Motor neuron (in vitro differentiated cells): ENCODE data around the gene EHD1. TPM values are rescaled to one million over a fixed set of nuclear protein-coding genes. Genes with fewer than 3 reads are reported as not detected.

Source experiments
- ATAC-seq, 8 experiments: fragments of 200-7000 bp; cut with Tn5 transposase; replicated peaks in 6 of 8; 2 replicates each; pipeline ENCODE4 v1.8.0; 2021; ENCODE audit warnings: mild to moderate bottlenecking in 8 of 8, moderate library complexity in 8 of 8
- H3K27ac ChIP-seq, 2 donors: fragments of 250-450 bp; sonication (Bioruptor Pico); 2 replicates each; pipeline ENCODE4 v1.9.0; 2021; ENCODE audit warnings: antibody characterized with exemption in 2 of 2, mild to moderate bottlenecking in 2 of 2, moderate library complexity in 1 of 2
- H3K4me1 ChIP-seq, 2 donors: fragments of 250-450 bp; sonication (Bioruptor Pico); replicated peaks in 1 of 2; 2 replicates each; pipeline ENCODE4 v1.6.1; 2021; ENCODE audit warnings: antibody characterized with exemption in 2 of 2, mild to moderate bottlenecking in 2 of 2, moderate library complexity in 1 of 2
- H3K4me3 ChIP-seq, 5 donors: fragments of 250-450 bp; sonication (Bioruptor Pico); 2 replicates each; pipeline ENCODE4 v1.9.0; 2021; ENCODE audit warnings: antibody characterized with exemption in 5 of 5, mild to moderate bottlenecking in 5 of 5, moderate library complexity in 4 of 5
- WGBS, 10 experiments: fragments of 450-650 bp; shearing (Covaris generic); methylation state at CpG; one replicate each; pipeline ENCODE4 v1.0.0; 2022; 5-methylcytosine and 5-hydroxymethylcytosine counted together
- in situ Hi-C, 9 experiments: fragments of 400-800 bp; cut with MboI; loops; one replicate each; pipeline ENCODE4 v1.15.0; 2021; ENCODE audit warnings: low sequenced_read_pairs in 9 of 9, low pct_unique_long_range_greater_than_20kb in 2 of 9; ENCODE audit not compliant: unreplicated experiment in 9 of 9
- total RNA-seq, 8 experiments: library from RNA; unstranded; fragments of 300-600 nt; gene quantifications; 2 replicates each; pipeline versions ENCODE4 v1.2.3 to v1.2.4, GENCODE V29; 2022

EHD1 gene
- total RNA-seq, 8 experiments from 2014 or later: 20.2 to 37.2 (median 30.6) TPM

DNA sequence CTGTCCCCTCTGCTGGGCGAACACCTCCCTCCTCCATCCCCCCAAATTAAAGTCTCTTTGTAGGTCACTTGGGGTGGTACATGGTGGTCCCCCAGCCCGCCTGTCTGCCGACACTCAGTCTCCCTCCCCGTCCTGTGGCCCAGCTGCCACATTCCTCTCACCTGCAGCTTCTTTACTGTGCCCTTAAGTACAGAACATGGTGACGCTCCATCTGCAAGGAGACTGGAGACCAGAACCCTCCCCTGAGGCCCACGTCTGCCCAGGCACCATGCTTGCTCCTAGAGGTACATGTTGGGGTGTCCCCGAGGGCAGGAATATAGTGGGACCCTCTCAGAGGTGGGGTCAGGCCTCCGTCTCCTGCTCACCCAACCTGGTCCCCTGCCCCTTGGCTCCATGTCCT lies 5.6 kb upstream of the EHD1 start:
- peaks cover 40 to 51% of the 10 kb centered on the region in 2 donors for H3K4me1 ChIP-seq
- H3K27ac ChIP-seq: no peak overlapping the region
- no peak for ATAC-seq
- in situ Hi-C loops: no loop called here
- no peak overlapping the region for H3K4me3 ChIP-seq
- 90 to 100% (median 93%) methylated on average over 1 to 3 of the region's 8 CpGs; no CpG with 5 or more reads in 7 of the 10 experiments for WGBS, 10 experiments

DNA sequence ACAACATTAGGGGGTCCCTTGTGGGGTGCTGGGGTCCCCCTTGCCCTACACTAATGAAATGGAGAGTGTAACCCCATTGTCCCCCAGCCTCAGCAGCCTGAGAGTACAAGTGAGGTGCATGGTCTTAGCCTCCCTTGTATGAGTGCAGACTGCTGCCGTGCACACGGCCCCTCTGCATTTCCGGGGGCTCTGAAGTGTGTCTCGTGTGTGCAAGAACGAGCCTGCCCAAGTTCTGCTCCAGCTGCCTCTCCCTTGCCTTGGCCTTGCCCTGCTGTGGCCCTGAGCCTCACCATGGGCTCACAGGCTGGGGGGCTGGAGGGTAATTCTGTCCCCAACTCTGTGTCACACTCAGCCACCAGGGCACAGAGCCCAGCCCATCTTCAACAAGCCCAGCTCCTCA lies 5.2 kb upstream of the EHD1 start:
- in situ Hi-C loops: no loop called here
- ATAC-seq: no peak
- WGBS, 10 experiments: 81 to 90% methylated on average over 2 to 3 of the region's 5 CpGs; no CpG with 5 or more reads in 8 of the 10 experiments

DNA sequence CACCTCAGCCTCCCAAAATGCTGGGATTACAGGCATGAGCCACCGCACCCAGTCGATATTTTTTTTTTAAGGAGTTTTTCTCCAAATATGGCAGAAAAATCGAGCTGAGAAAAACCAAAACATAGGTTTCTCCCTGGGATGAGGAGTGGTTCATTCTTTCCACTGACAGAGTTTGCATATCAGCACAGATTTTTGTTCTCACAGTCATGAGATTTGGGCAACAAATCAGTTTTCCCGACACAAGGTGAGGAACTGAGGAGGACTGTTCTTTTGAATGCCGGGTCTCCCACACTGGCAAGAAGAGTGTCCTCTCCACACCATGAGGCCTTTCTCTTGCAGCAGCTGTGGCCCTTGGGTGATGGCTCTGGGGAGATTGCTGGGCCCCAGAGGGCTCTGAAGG lies 3.8 kb upstream of the EHD1 start:
- Histone ChIP-seq H3K4me3 (no peak overlapping the region), H3K4me1 (peaks cover 28 to 34% of the 10 kb centered on the region in 2 donors), H3K27ac (no peak overlapping the region)
- in situ Hi-C loops: no loop called here
- ATAC-seq: no peak
- 51 to 90% (median 67%) methylated on average over 1 to 5 of the region's 5 CpGs; no CpG with 5 or more reads in 6 of the 10 experiments for WGBS, 10 experiments

More for the DNA sequence above, 5.2 kb upstream of the EHD1 start:
- Histone ChIP-seq H3K4me3 (no peak overlapping the region), H3K4me1 (peaks cover 37 to 47% of the 10 kb centered on the region in 2 donors), H3K27ac (no peak overlapping the region)

DNA sequence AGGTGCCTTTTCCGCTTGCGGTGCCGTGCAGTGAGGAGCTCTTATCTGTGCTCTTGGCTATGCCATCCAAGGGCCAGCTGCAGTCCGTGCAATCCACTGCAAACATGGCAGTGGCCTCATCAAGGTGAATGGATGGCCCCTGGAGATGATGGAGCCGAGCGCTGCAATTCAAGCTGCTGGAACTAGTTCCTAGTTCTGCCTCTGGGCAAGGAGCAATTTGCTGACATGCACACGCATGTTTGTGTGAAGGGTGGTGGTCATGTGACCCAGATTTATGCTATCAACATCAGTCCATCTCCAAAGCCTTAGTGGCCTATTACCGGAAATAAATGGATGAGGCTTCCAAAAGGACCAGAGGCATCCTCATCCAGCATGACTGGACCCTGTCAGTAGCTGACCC lies 3.1 kb upstream of the EHD1 start:
- peak overlapping the region; percentile 68 to 76 for H3K27ac ChIP-seq
- ATAC-seq: peak in 4 of 8 experiments; percentile 0 to 17 (median 1)
- 71 to 100% (median 80%) methylated on average over 1 to 7 of the region's 8 CpGs; no CpG with 5 or more reads in 3 of the 10 experiments for WGBS, 10 experiments
- in situ Hi-C loops: no loop called here
- H3K4me3 ChIP-seq: no peak overlapping the region
- peaks cover 33 to 39% of the 10 kb centered on the region in 2 donors for H3K4me1 ChIP-seq

DNA sequence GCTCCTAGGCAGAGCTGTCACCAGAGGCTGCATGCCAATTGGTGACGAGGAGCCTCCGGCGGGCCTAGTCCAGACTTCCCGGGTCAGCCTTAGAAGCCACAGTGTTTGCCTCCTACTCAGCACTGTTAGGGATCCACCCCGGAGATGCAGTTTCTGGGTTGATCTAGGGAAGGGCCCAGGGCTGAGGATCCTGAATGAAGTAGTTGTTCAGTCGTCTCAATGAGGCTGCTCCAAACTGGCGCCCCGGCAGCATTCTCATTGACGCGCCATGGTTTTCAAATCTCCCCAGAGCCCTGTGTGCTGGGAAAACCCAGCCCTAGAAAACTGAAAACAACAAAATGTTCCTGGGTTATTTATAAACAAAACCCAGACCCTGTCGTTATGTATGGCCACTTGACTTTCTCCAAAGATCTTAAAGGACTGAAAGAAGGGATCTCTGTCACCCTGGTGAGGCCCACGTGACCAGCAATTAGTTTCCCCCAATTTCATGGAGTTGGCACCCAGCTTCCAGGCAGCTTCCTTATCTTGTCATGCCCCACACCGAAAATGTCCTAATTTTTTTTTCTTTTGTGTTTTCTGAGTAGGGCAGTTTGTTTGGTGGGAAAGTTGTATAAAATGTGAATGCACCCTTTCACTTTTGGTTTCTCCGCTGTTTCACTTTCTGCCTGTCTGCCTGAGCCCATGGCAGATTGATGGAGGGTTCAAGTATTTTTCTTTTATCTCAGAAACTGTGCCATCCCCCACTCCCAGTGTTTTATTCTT lies 2.0 kb upstream of the EHD1 start:
- H3K4me1 ChIP-seq: peaks cover 43 to 46% of the 10 kb centered on the region in 2 donors
- WGBS, 10 experiments: 56 to 93% (median 77%) methylated on average over 2 to 8 of the region's 14 CpGs
- H3K4me3 ChIP-seq: no peak overlapping the region
- peak overlapping the region in 1 of 2 donors; percentile 76 for H3K27ac ChIP-seq
- ATAC-seq: no peak
- in situ Hi-C loops: no loop called here

DNA sequence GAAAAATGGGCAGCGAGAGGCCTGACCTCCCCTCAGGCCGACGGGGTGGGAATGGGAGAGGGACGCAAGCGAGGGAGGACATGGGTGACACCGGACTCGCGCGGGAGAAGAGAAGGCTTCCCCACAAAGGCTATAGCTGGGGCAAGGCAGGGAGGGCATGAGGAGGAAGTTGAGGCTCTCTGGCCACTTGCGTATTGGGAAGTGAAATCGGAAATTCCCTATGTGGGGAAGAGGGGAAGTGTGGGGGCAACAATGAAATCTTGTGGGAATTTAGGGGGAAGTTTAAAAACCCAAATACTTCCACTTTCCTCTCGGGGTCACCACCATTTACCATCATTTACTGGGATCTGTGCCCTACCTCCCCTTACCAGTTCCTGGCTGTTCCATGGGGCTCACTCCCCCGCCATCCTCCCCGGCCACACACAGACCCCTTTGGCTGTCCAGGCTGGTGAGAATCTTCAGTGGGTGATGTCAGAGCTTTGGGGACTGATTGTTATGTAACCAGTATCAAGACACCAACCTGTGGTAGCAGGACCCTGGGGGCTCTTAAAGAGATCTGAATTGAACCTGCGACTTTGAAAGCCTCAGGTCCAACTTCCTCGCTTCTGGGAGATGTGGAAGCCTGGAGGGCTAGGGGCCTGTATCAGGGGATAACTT lies 951 bp upstream of the EHD1 start:
- H3K4me1 ChIP-seq: peaks cover 43 to 46% of the 10 kb centered on the region in 2 donors
- WGBS, 10 experiments: 0 to 100% (median 16%) methylated on average over 1 to 5 of the region's 16 CpGs; no CpG with 5 or more reads in 5 of the 10 experiments
- ATAC-seq: no peak
- in situ Hi-C loops: no loop called here
- peak overlapping the region; percentile 91 to 96 for H3K27ac ChIP-seq
- peak overlapping the region; percentile 70 to 98 (median 79) for H3K4me3 ChIP-seq

DNA sequence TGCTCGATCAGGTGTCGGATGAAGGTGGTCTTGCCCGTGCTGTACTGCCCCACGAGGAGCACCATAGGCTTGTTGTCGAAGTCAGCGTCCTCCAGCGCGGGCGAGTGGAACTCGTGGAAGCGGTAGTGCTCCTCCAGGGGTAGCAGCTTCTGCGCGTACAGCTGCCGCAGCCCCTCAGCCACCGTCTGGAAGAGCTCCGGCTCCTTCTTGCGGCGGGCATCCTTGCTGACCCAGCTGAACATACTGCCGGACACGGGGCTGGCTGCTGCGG lies 263 bp downstream of the EHD1 start:
- no peak for ATAC-seq

DNA sequence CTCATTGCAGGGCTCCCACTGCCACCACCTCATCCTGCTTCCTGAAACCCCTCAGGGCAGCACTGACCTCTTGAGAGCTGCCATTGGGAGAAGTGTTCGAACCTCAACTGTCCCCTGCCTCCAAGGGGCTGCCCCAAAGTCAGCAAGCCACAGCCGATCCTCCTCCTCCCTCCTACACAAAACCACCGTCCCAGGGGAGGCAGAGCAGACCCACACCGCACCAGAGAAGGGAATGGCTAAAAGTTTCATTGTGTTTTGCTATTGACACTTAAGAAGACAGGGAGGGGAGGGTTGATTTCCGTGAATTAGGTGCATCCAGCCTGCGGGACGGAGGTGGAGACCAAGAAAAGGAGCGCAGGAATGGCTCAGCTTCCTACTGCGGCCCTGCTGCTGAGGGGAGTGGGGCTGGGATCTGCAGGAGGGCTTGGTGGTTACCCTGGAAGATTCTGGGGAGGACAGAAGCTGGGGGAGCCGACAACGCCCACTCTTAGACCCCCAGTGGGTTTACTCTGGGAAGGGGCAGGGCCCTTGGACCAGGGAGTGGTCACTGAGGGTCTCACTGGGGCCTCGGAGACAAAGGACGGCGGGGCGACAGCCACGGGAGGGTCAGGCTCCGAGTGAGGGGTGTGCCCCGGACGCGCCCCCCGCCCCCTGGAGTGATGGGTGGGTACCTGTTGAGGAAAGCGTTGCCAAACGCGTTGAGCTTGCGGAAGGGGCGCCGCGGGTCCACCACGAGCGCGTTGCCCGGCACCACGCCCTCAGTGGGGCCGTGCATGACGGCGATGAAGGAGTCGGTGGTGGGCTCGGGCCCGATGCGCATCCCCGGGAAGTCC lies 815 bp downstream of the EHD1 start:
- peak in 3 of 8 experiments; percentile 1 to 13 (median 6) for ATAC-seq
- H3K4me1 ChIP-seq: peaks cover 43 to 46% of the 10 kb centered on the region in 2 donors
- peak overlapping the region; percentile 72 to 98 (median 85) for H3K4me3 ChIP-seq
- peak overlapping the region; percentile 57 to 85 for H3K27ac ChIP-seq
- in situ Hi-C loops: no loop called here
- WGBS, 10 experiments: 0% methylated on average over 1 to 11 of the region's 41 CpGs; no CpG with 5 or more reads in 3 of the 10 experiments

More for the DNA sequence above, 263 bp downstream of the EHD1 start:
- in situ Hi-C loops: no loop called here
- 0% methylated on average over 1 of the region's 21 CpGs; no CpG with 5 or more reads in 9 of the 10 experiments for WGBS, 10 experiments
- peak overlapping the region; percentile 72 to 98 (median 85) for H3K4me3 ChIP-seq
- H3K27ac ChIP-seq: peak overlapping the region; percentile 57 to 85
- peaks cover 43 to 46% of the 10 kb centered on the region in 2 donors for H3K4me1 ChIP-seq

DNA sequence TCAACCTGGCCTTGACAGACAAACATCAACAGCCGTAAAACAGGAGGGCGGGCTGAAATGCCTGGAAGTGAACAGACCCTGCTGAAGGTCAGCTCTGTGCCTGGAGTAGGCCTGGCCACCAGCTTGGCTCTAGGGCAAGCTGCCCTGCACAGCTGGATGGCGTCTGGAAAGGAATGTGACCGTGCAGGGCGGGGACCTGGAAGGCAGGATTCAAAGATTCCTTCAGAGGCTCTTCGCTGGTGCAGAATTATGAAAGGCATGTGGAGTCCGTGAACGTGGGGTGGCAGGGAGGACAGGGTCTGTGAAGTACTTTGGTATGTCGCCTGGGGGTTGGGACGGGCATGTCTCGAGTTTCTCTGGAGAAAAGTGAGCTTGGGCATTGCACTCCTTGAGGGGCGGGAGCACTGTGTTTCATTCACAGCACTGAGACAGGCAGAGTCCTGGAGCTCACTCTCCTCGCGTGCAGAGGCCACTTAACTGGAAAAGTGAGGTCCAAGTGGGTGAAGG lies 1.5 kb downstream of the EHD1 start:
- Histone ChIP-seq H3K27ac (no peak overlapping the region), H3K4me1 (peaks cover 44 to 45% of the 10 kb centered on the region in 2 donors), H3K4me3 (peak overlapping the region; percentile 72 to 98 (median 85))
- 0 to 20% (median 5%) methylated on average over 2 to 4 of the region's 14 CpGs; no CpG with 5 or more reads in 6 of the 10 experiments for WGBS, 10 experiments
- in situ Hi-C loops: no loop called here
- ATAC-seq: peak in 2 of 8 experiments; percentile 4 to 10

DNA sequence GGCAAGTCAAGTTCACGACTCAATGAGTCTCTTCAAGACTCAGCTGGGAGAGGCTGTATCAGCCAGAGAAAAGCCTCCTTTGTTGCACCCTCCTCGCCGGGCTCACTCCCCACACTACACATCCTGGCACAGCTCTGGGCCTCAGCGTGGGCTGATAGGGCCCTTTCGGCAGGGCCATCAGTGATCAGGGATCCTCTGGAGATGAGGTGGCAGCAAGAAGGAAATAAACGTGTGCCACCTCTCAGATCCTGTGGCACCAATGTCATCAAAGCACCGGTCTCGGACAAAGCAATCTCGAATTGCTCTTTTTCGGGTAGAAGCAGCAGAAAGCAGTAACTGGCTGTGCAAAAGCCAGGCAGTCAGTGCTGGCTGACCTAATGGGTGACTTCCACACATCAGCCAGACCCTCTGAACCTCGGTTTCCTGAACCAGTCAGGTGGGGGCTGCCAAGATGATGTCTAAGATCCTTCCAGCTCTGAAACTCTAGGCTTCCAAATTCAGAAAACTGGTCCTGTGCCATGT lies 2.1 kb downstream of the EHD1 start:
- ATAC-seq: no peak
- Histone ChIP-seq H3K27ac (no peak overlapping the region), H3K4me1 (peaks cover 44 to 45% of the 10 kb centered on the region in 2 donors), H3K4me3 (peak overlapping the region; percentile 72 to 98 (median 85))
- in situ Hi-C loops: no loop called here
- WGBS, 10 experiments: 0 to 88% (median 50%) methylated on average over 1 to 3 of the region's 11 CpGs; no CpG with 5 or more reads in 5 of the 10 experiments

DNA sequence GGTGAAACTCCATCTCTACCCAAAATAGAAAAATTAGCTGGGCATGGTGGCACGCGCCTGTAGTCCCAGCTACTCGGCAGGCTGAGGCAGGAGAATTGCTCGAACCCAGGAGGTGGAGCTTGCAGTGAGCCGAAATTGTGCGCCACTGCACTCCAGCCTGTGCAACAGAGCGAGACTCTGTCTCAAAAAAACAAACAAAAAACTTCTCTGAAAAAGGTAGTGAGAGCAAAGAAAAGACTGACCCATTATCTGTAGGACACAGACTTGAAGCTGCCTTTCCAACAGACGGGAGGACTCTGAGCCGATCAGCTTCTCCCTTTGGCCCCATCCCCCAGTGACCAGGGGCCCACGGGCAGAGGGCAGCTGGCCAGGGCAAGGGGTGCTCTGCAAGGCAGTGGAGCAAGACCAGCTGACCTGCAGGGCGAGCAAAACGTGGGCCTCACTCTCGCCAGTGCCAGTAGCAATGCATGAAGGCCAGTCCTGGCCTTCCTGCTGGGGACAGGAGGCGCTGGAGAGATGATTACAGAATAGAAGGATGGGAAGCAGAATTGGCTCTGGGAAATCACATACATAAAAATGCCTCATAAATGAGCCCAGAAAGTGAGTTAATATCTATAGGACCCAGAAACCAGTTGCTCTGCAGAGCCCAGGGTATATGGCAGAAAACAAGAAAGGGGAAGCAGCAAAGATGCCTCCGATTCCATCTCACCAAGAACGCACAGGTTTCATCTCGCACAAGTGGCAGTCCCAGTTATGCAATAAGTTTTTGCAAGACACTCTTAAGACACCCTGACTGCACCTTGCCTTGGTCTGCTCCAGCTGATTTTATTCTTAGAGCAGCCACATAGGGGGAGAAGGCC lies 2.8 kb downstream of the EHD1 start:
- 67 to 100% (median 91%) methylated on average over 1 to 11 of the region's 17 CpGs for WGBS, 10 experiments
- Histone ChIP-seq H3K4me1 (peaks cover 44 to 45% of the 10 kb centered on the region in 2 donors), H3K4me3 (peak overlapping the region in 3 of 5 donors; percentile 79 to 92 (median 85)), H3K27ac (no peak overlapping the region)
- no peak for ATAC-seq
- in situ Hi-C loops: no loop called here
